Gastrocnemius medialis (tissue), 4 donors: Measurements from ENCODE around the gene SRSF1.

ENCODE experiments used
- POLR2A ChIP-seq, 2 donors: fragments of 450-650 bp; IDR thresholded peaks; one replicate each; pipeline ENCODE4 v1.6.1; 2017; ENCODE audit warnings: antibody characterized with exemption in 2 of 2, mild to moderate bottlenecking in 2 of 2, moderate library complexity in 2 of 2
- TF ChIP-seq, protein P1 (sequence below), 5 experiments: fragments of 450-650 bp in 3 of 5; fragments of 200-600 bp in 2 of 5; sonication (generic) in 2 of 5; IDR thresholded peaks in 4 of 5; conservative IDR thresholded peaks in 1 of 5; 1 replicate in 4 of 5; 2 replicates in 1 of 5; pipeline ENCODE4 v1.5.1; 2016 to 2019; ENCODE audit warnings: antibody characterized with exemption in 5 of 5, mild to moderate bottlenecking in 3 of 5, moderate library complexity in 3 of 5

- TF ChIP-seq, protein P1, sequence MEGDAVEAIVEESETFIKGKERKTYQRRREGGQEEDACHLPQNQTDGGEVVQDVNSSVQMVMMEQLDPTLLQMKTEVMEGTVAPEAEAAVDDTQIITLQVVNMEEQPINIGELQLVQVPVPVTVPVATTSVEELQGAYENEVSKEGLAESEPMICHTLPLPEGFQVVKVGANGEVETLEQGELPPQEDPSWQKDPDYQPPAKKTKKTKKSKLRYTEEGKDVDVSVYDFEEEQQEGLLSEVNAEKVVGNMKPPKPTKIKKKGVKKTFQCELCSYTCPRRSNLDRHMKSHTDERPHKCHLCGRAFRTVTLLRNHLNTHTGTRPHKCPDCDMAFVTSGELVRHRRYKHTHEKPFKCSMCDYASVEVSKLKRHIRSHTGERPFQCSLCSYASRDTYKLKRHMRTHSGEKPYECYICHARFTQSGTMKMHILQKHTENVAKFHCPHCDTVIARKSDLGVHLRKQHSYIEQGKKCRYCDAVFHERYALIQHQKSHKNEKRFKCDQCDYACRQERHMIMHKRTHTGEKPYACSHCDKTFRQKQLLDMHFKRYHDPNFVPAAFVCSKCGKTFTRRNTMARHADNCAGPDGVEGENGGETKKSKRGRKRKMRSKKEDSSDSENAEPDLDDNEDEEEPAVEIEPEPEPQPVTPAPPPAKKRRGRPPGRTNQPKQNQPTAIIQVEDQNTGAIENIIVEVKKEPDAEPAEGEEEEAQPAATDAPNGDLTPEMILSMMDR (IDR thresholded peaks at IDR 0.05 in 4 of 5, conservative IDR thresholded peaks at IDR 0.05 in 1 of 5), result no peak
- peak; percentile 67 to 87 for TF ChIP-seq POLR2A (IDR thresholded peaks at IDR 0.05)
Observed at GRCh38 chr17:57987581-57988300, 19.3 kb downstream of the SRSF1 start, which contains the start of gene VEZF1.
